Astrocyte (in vitro differentiated cells and primary cell): Measurements from ENCODE around the gene FYCO1.

Experiments
- EZH2 ChIP-seq: IDR thresholded peaks from 2 replicates; pipeline ENCODE4 v1.6.1; 2012; ENCODE audit warnings: mild to moderate bottlenecking, low read length, inconsistent platforms; ENCODE audit not compliant: insufficient read depth
- TF ChIP-seq, protein P1 (sequence below): IDR thresholded peaks from 2 replicates; pipeline ENCODE4 v1.5.1; 2011; ENCODE audit warnings: low read depth, mild to moderate bottlenecking, inconsistent platforms, low read length, moderate library complexity; ENCODE audit not compliant: insufficient read depth

DNA sequence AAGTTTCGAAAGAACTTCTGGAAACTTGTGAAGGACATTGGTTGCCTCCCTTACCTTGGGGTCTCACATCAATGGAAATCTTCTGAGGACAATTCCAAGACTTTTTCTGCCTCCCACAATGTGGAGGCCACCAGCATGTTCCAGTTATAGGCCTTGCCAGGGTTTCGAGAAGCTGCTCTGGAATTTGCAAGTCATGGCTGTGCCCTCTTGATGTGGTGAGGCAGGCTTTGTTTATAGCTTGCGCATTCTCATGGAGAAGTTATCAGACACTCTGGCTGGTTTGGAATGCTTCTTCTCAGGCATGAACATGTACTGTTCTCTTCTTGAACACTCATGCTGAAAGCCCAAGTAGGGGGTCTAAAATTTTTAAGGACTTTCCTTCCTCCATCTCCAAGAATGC is 48.3 kb downstream of the FYCO1 start:
- TF ChIP-seq, protein P1, sequence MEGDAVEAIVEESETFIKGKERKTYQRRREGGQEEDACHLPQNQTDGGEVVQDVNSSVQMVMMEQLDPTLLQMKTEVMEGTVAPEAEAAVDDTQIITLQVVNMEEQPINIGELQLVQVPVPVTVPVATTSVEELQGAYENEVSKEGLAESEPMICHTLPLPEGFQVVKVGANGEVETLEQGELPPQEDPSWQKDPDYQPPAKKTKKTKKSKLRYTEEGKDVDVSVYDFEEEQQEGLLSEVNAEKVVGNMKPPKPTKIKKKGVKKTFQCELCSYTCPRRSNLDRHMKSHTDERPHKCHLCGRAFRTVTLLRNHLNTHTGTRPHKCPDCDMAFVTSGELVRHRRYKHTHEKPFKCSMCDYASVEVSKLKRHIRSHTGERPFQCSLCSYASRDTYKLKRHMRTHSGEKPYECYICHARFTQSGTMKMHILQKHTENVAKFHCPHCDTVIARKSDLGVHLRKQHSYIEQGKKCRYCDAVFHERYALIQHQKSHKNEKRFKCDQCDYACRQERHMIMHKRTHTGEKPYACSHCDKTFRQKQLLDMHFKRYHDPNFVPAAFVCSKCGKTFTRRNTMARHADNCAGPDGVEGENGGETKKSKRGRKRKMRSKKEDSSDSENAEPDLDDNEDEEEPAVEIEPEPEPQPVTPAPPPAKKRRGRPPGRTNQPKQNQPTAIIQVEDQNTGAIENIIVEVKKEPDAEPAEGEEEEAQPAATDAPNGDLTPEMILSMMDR, result no peak
- no peak for TF ChIP-seq EZH2
